Measurements from ENCODE around the gene CLTCL1.
"Not testable (repeated sequence)": the region's sequence is repeated elsewhere in the genome, so short reads cannot be mapped to it uniquely, and the experiment has no call there.

The CLTCL1 gene

DNA sequence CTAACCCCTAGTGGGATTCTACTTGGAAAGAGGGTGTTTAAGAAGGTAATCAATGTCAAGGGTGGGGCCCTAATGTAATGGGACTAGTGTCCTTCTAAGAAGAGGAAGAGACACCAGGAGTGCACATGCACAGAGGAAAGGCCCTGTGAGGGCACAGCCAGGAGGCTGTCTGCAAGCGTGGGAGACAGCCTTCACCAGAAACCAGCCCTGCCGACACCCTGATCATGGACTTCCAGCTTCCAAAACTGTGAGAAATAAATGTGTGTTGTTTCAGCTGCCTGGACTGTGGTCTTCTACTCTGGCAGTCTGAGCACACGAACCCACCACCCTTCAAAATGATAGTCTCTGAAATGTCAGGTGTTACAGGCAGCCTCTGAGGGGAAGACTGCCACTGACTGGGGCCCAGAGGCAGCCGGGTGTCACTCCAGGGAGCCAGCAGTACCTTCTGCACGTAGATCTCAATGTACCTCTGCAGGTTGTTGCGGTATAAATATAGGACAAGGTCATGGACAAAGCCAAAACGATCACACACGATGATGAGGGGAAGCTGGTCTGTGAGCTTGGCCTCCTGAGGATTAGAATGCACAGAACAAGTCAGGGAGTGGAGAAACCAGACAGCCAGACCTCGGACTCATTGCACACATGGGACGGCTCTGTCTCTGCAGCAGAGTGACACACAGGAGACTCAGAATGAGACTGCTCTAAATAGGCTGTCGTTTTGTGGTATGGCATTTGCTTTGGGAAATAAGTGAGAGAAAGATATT, 69.1 kb downstream of the CLTCL1 start:
- in situ Hi-C loops (cut with MboI; ENCODE audit: low sequenced_read_pairs): no loop called here

DNA sequence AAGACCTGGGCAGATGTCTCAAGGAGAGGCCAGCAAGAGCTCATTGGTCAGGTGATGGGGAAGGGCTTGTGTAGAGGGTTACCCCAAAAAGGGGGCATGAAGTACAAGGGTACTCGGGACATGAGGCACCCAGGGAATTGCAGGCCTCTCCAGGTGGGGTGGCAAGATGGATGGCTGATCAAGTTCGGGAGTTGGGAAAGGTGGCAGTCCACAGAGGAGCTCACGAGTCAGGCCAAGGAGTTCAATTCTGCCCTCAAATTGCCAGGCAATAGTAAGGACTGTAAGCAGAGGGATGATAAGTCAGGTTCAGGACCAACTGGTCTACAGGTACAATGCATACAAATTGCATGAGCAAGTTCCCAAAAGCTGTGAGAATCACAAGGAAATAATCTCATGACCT, 70.7 kb downstream of the CLTCL1 start:
- in situ Hi-C loops (cut with MboI; ENCODE audit: low sequenced_read_pairs): no loop called here

DNA sequence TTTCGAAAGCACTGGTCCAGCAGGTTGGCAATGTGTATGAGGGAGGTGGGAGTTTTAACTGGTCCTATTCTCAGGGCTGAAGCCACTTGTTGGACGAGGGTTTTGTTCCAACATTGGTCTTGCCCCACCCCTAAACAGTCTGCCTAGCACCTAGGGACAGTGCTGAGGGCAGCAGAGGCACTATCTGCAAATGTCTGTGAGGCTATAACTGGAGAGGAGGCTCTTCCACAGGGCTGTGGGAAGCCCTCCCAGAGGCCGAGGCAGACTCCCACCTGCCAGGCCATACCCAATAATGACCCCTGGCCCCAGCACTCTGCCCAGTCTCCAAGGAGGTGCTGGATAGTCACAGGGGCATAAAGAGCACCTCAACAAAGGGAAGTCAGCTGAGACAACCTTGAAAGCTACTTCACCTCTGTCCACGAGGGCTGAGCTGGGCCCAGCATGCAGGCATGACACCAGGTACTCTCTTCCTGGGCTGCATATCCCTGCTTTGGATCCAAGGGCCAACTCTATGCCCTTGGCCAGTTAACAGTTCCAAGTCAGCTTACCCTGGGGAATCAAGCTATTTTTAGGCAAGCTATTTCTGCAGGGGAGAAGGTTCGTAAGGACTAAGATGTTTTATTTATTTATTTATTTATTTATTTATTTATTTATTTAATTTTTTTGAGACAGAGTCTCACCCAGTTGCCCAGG, 72.8 kb downstream of the CLTCL1 start:
- in situ Hi-C loops (cut with MboI; ENCODE audit: low sequenced_read_pairs): no loop called here

DNA sequence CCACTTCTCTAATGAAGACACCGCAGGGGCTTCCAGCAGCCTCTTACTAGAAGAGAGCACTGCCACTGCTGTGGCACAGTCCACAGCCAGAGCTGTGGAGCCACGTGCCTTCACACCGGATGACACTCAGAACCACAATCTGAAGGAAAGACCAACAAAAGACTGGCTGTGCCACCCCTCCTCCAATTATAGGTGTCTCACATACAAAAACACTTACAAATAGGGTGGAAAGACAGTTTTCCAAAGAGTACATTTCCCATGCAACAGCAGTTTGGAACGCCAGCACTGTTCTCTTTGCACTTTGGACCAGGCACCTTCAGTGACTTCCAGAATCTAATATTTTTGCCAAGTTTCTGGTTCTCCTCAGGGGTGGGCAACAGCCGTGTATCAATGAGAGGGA, 74.9 kb downstream of the CLTCL1 start:
- in situ Hi-C loops (cut with MboI; ENCODE audit: low sequenced_read_pairs): no loop called here

DNA sequence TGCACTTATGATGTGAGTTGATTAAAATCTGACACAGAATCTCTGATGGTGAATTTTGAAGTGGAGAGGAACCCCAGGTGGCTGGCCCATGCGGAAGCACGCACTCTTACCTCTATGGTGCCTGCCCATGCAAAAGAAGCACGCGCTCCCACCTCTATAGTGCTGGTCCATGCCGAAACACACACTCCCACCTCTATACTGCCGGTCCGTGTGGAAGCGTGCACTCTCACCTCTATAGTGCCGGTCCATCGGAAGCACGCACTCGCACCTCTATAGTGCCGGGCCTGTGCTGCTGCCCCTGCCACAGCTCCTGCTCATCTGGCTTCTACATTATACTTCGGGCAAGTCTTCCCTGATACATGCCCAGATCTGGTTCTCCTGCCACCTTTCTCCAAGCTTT, 76.2 kb downstream of the CLTCL1 start:
- in situ Hi-C loops (cut with MboI; ENCODE audit: low sequenced_read_pairs): no loop called here

DNA sequence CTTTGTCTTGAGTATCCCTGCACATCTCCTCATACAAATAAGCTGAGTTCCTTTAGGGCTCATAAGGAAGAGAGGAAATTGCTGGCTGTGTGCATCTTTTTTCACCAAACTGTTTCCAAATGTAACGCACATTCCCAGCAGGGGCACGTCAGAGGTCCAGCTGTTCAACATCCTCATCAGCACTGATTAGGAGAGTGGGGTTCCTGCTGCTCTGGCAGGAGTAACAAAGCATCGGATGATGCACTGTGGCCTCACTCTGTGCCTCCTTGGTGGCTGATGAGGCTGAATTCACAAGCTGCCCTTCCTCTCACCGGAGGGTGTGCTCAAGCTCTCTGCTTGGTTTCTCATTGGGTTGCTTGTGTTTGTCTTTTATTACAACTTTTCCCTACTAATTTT, 77.4 kb downstream of the CLTCL1 start:
- in situ Hi-C loops (cut with MboI; ENCODE audit: low sequenced_read_pairs): no loop called here

DNA sequence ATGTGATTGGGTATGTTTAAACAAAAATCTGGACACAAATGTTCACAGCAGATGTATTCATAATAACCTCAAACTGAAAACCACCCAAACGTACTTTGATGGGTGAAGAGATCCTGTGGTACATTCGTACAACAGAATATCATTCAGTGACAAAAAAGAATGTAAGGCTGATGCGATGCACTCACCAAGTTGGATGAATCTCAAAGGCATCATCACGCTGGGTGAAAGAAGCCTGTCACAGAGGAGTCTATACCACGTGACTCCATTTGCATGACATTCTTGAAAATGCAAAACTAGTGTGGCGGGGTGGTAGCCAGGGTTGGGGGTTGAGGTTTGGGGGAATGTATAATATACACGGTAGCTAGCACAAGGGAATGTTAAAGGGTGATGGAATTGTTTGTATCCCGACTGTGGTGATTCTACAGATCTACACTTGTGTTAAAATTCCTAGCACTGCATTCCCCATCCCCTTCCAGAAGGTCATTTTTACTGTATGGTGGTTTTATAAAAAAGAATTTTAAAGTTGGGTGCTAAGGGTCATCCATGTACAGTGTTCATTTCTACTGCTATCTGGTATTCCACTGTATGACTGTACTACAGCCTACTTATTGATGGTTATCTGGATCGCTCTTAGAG, 78.0 kb downstream of the CLTCL1 start:
- in situ Hi-C loops (cut with MboI; ENCODE audit: low sequenced_read_pairs): no loop called here

DNA sequence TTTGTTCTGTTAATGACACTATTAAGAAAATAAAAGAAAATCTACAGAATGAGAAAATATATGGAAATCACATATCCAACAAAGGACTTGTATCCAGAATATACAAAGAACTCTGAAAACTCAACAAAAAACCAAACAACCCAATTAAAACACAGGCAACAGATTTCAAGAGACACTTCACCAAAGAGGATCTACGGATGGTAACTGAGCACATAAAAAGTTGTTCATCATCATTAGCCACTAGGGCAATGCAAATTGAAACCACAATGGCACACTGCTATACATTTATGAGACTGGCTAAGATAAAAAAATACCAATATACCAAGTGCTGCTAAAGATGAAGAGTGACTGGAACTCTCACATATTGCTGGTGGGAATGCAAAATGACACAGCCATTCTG, 78.5 kb downstream of the CLTCL1 start:
- in situ Hi-C loops (cut with MboI; ENCODE audit: low sequenced_read_pairs): no loop called here

DNA sequence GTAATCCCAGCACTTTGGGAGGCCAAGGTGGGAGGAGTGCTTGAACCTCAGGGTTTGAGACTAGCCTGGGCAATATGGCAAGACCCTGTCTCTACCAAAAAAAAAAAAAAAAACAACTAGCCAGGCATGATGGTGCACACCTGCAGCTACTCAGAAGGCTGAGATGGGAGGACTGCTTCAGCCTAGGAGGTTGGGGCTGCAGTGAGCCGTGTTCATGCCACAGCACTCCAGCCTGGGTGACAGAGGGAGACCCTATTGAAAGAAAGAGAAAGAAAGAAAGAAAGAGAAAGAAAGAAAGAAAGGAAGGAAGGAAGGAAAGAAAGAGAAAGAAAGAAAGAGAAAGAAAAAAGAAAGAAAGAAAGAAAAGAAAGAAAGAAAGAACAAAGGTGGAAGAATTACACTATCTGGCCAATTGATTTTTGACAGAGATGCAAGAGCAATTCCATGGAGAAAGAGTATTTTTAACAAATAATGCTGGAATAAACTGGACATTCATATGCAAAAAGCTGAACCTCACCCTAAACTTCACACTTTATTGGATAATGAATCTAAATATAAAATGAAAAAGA, 79.1 kb downstream of the CLTCL1 start:
- in situ Hi-C loops (cut with MboI; ENCODE audit: low sequenced_read_pairs): no loop called here

DNA sequence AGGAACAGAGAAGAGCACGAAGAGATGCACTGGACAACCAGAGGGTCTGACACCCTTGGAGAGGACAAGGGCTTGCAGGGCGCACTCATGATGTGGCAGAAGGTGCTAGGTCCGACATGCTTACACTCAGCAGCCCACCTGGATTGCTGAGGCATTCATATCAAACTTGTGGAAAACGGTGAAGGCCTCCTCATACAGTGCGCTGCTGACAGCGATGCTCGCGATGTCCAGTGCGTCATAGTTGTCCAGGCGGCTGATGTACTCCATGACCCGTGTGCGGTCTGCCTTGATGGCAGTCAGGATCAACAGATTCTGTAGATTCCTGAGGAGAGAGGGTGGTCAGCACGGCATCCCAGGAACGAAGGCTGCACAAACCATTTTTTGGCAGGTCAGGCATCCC, 81.3 kb downstream of the CLTCL1 start:
- in situ Hi-C loops (cut with MboI; ENCODE audit: low sequenced_read_pairs): no loop called here

DNA sequence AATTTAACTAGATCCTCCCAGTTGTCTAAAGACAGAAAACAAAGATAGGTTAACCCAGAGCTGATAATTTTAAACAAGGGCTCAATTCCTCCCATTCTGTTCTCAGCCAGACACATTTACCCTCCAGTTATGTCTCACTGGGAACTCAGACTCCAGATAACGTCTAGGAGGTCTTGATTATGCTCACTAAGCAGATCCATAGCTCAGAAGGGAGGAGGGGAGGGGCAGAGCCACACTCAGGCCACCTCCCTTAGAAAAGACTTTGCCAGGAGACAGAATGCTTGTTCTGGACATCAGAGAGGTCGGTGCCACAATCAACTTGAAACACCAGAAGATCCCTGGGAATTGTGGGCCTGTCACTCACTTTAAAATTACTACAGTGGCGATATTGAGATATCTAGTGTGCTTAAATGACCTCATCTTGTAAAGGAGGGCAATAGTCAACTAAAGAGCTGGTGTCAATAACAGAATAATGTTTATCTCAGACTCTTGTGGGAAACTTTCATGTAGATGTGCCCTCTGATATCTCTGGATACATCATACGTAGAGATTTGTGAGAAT, 83.2 kb downstream of the CLTCL1 start:
- in situ Hi-C loops (cut with MboI; ENCODE audit: low sequenced_read_pairs): no loop called here

DNA sequence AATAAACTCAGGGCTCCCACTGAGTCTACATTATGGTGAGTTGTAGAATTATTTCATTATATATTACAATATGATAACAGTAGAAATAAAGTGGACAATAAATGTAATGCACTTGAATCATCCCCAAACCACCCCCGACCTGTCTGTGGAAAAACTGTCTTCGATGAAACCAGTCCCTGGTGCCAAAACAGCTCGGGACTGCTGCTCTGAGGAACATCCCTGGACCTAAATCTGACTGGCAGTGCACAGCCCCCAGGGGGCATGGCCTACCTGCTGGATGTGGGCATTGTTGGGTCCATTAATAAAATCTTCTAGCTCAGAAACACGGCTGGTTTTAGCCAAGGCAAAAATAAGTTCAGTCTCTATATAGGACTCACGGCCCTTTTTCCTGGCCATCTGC, 83.6 kb downstream of the CLTCL1 start:
- in situ Hi-C loops (cut with MboI; ENCODE audit: low sequenced_read_pairs): no loop called here

DNA sequence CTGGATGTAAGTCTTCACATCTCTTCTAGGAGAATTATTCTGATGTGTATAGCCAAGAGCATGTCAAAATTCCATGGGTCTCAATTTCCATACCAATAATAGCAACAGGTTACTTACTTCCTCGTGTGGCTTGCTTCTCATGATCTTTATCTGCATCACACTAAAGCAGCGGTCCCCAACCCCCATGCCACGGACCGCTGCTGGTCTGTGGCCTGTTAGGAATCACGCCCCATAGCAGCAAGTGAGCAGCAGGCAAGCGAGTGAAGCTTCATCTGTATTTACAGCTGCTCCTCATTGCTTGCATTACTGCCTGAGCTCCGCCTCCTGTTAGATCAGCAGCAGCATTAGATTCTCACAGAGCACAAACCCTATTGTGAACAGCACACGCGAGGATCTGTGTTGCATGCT, 84.1 kb downstream of the CLTCL1 start:
- in situ Hi-C loops (cut with MboI; ENCODE audit: low sequenced_read_pairs): no loop called here

DNA sequence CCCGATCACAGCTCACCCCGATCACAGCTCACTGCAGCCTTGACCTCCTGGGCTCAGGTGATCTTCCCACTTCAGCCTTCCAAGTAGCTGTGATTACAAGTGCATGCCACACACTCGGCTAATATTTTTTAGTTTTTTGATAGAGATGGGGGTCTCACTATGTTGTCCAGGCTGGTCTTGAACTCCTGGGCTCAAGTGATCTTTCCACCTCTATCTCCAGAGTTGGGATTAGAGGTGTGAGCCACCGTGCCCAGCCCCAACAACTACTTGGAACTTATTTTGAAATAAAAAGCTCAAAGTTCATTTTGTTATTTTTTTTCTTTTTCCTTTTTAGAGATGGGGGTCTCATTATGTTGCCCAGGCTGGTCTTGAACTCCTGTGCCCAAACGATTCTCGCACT, 85.2 kb downstream of the CLTCL1 start:
- in situ Hi-C loops (cut with MboI; ENCODE audit: low sequenced_read_pairs): no loop called here

DNA sequence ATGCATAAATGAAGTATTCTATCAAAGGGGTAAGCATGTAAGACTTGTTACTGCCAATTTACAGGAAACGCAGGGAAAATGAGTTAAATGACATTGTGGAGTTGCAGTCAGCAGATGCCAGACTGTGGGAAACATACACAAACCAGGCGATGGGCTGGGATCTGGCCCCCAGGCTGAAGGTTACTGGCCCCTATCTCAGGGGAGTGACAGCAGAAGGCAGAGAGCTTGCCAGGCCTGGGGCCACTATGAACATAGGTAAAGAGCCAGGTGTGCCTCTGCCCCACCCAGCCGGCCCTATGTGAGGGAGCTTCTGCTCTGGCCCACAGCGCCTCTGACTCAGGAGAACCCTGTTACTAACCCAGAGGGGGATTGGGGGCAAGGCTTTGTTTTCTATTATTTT, 86.9 kb downstream of the CLTCL1 start:
- in situ Hi-C loops (cut with MboI; ENCODE audit: low sequenced_read_pairs): no loop called here

DNA sequence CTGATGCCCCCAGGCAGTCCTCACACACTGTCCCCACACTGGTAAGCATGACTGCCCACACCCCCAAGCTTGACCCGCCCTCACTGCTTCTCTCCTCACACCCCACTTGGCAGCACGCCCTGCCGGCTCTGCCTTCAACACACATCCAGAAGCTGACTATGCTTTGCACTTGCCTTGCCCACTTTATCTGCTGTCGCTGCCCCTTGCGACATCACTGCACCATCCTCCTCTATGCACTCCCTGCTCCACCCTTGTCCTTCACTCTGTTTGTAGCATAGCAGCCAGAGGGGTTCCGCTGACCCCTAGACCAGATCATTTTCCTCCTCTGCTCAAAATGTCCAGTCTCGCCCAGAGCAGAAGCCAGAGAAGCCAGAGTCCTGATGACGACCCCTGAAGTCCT, 87.7 kb downstream of the CLTCL1 start:
- in situ Hi-C loops (cut with MboI; ENCODE audit: low sequenced_read_pairs): no loop called here

DNA sequence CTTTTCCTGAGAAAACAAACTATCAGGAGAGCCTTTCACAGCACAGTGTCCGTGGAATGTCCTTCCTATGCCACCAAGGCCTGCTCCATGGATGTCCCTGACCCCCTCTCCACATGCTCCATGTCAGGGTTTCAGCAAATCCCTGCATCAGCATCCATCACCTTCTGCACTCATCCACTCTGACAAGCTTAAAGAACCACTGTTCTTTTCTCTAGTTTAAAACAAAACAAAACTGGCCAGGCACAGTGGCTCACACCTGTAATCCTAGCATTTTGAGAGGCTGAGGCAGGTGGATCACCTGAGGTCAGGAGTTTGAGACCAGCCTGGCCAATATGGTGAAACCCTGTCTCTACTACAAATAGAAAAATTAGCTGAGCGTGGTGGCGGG, 88.7 kb downstream of the CLTCL1 start:
- in situ Hi-C loops (cut with MboI; ENCODE audit: low sequenced_read_pairs): not testable (repeated sequence)

DNA sequence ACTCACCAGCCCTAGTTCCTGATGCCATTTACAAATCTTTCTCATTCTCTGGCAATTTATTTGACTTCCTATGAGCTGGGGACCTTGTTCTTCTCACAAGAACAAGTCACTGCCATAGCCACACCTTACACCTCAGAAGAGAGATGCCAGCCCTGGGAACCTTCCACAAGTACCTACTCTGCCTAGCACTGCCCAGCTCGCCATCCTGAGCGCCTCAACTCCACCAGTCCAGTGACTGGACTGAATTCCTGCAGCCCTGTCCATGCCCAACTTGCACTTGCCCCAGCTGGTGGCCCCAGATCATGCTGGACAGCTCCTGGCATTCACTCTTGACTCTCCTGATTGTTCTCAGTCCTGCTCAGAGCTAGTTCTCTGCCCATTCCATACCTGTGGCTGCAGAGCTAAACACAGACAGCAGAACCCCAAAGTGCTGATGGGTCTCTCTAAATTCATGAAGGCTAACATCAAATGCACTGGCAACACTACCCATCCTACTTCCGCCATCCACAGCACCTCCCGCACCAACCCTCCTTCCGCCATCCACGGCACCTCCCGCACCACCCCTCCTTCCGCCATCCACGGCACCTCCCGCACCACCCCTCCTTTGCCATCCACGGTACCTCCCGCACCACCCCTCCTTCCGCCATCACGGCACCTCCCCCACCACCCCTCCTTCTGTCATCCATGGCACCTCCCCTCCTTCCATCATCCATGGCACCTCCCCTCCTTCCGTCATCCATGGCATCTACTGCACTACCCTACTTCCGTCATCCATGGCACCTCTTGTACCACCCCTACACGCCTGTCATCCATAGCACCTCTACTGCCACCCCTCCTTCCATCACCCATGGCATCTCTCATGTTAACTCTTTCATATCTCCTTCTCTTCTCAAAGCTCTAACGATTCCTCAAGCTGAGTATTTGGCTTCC, 89.4 kb downstream of the CLTCL1 start:
- in situ Hi-C loops (cut with MboI; ENCODE audit: low sequenced_read_pairs): no loop called here

DNA sequence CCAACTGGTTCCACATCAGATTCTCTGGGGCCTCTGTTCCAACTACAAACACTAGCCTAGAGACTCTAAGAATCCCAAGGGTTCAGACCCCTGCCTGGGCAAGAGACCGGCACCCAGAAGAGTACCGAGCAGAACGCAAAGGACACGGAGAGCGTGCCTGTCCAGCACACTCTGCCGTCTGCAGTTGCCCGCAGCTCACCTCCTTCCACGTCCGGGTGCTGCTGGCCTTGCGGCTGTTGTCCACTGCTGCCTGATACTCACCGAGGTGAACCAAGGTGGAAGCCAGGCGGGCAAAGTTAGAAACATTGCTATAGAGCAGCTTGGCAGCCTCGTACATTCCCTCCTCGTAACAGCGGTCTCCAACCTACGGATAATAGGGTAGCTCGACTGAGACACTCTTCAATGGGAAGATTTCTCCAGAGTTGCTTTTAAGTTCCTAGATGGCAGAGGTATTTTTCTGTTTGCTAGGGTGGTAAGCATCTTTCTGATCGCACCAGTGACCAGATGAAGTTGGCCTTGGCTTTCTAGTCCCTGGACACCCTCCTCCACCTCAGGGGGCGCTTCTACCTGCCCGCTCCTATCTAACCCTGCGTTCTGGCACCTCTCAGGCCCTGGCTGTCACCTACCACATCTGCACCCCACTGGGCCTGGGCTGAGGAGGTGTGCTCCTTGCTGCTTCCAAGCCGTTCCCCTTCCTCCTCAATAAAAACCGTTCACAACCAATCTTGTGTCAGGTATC, 90.2 kb downstream of the CLTCL1 start:
- in situ Hi-C loops (cut with MboI; ENCODE audit: low sequenced_read_pairs): no loop called here

DNA sequence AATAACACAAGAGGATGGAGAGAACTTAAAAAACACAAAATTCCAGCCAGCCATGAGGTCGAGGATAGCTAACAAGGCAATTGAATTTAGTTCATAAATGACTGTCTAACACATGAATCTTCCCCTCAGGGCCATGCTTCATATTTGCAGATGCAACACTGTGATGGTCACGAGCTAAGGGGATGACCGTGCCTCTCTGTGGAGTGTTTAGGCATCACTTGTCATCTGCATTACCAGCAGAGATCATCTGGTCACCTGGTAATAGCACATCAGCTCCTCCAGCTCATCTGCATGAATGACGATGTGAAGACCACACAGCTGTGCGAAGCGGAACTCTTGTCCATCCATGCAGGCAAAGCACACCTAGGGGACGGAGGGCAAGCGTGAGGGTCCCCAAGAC, 92.0 kb downstream of the CLTCL1 start:
- in situ Hi-C loops (cut with MboI; ENCODE audit: low sequenced_read_pairs): no loop called here
